Left ventricle myocardium inferior (tissue), 1 donor: ENCODE measurements around the gene NINL. TPM values are rescaled to one million over a fixed set of nuclear protein-coding genes. Genes with fewer than 3 reads are reported as not detected.

ENCODE experiments used
- DNase-seq: peaks from one replicate; pipeline ENCODE4 v3.0.0-alpha.2; 2020
- H3K27ac ChIP-seq: fragments of 200-600 bp; replicated peaks from 2 replicates; pipeline ENCODE4 v1.8.0; 2021
- H3K27me3 ChIP-seq: fragments of 200-600 bp; 2 replicates; pipeline ENCODE4 v1.8.0; 2021; ENCODE audit warnings: low read depth
- H3K36me3 ChIP-seq: fragments of 200-600 bp; 2 replicates; pipeline ENCODE4 v1.8.0; 2021
- H3K4me1 ChIP-seq: fragments of 200-600 bp; 2 replicates; pipeline ENCODE4 v1.8.0; 2021
- H3K4me3 ChIP-seq: fragments of 200-600 bp; 2 replicates; pipeline ENCODE4 v1.8.0; 2021; ENCODE audit warnings: mild to moderate bottlenecking, moderate library complexity
- H3K9me3 ChIP-seq: fragments of 200-600 bp; replicated peaks from 2 replicates; pipeline ENCODE4 v1.8.0; 2021
- intact Hi-C: fragments of 100-400 bp; cut with micrococcal nuclease; formaldehyde crosslinking; loops from one replicate; pipeline ENCODE4 v1.11.0; 2022
- total RNA-seq: library from RNA; stranded (reverse); fragmentation: NEBNext Ultra II Directional; extraction: Animal tissue kit (Norgen Biotek cat#: 25700); gene quantifications from one replicate; pipeline ENCODE4 v1.2.1, GENCODE V29; 2021
- TF ChIP-seq, protein P1 (sequence below): fragments of 200-600 bp; IDR thresholded peaks from 2 replicates; pipeline ENCODE4 v1.8.0; 2021; ENCODE audit warnings: antibody characterized with exemption, mild to moderate bottlenecking, borderline replicate concordance
- donor health status: DM: no; HTN: yes; CAD: no; lungs with severe emphysema.

The NINL gene
- total RNA-seq, 1 donor from 2014 or later, result 1.8 TPM

- no peak overlapping the region for H3K27ac ChIP-seq
- H3K9me3 ChIP-seq, result no peaks in the 10 kb centered on the region
- no peak overlapping the region for H3K4me3 ChIP-seq
- no peaks in the 10 kb centered on the region for H3K4me1 ChIP-seq
- no peaks in the 10 kb centered on the region for H3K36me3 ChIP-seq
- no peak for DNase-seq
- TF ChIP-seq, protein P1, sequence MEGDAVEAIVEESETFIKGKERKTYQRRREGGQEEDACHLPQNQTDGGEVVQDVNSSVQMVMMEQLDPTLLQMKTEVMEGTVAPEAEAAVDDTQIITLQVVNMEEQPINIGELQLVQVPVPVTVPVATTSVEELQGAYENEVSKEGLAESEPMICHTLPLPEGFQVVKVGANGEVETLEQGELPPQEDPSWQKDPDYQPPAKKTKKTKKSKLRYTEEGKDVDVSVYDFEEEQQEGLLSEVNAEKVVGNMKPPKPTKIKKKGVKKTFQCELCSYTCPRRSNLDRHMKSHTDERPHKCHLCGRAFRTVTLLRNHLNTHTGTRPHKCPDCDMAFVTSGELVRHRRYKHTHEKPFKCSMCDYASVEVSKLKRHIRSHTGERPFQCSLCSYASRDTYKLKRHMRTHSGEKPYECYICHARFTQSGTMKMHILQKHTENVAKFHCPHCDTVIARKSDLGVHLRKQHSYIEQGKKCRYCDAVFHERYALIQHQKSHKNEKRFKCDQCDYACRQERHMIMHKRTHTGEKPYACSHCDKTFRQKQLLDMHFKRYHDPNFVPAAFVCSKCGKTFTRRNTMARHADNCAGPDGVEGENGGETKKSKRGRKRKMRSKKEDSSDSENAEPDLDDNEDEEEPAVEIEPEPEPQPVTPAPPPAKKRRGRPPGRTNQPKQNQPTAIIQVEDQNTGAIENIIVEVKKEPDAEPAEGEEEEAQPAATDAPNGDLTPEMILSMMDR, result no peak
- intact Hi-C loops, result no loop called here
- H3K27me3 ChIP-seq, result no peaks in the 10 kb centered on the region
Observed at GRCh38 chr20:25573288-25574251, 11.8 kb downstream of the NINL start.

DNA sequence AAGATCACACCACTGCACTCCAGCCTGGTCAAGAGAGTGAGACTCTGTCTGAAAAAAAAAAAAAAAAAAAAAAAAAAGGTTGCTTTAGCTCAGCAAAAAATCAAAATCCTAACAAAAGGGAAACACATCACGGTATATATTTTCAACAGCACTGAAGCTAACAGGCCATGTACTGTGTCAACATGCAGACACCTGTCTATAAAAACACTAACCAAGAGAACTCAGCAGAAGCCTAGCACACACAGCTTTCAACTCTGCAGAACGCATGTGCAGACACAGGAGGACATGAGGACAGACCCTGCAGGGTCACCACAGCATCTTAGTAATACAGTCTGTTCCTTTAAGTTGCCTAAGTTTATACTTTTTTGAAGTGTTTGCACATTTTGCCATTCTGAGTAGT, 13.5 kb downstream of the NINL start:
- Histone ChIP-seq H3K4me3 (no peak overlapping the region), H3K27ac (no peak overlapping the region), H3K4me1 (no peaks in the 10 kb centered on the region), H3K36me3 (no peaks in the 10 kb centered on the region), H3K9me3 (no peaks in the 10 kb centered on the region), H3K27me3 (no peaks in the 10 kb centered on the region)
- TF ChIP-seq, protein P1, result no peak
- intact Hi-C loops, result no loop called here
- no peak for DNase-seq

- Histone ChIP-seq H3K36me3 (no peaks in the 10 kb centered on the region), H3K4me1 (no peaks in the 10 kb centered on the region), H3K27ac (no peak overlapping the region), H3K4me3 (no peak overlapping the region), H3K27me3 (no peaks in the 10 kb centered on the region), H3K9me3 (no peaks in the 10 kb centered on the region)
- no peak for DNase-seq
- intact Hi-C loops, result no loop called here
- TF ChIP-seq, protein P1, result no peak
Observed at GRCh38 chr20:25571240-25571639, 14.1 kb downstream of the NINL start.

DNA sequence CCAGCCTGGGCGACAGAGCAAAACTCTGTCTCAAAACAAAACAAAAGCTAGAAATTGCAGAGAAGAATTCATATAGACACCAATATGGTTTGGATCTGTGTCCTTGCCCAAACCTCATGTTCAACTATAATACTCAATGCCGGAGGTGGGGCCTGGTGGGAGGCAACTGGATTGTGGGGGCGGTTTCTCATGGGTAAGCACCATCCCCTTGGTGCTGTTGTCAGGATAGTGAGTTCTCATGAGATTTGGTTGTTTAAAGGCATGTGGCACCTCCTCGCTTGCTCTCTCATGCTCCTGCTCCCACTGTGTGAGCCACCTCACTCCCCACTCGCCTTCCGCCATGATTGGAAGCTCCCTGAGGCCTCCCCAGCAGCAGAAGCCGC, 15.2 kb downstream of the NINL start:
- H3K36me3 ChIP-seq, result no peaks in the 10 kb centered on the region
- no peak for DNase-seq
- H3K27me3 ChIP-seq, result no peaks in the 10 kb centered on the region
- intact Hi-C loops, result no loop called here
- no peaks in the 10 kb centered on the region for H3K9me3 ChIP-seq
- no peak overlapping the region for H3K27ac ChIP-seq
- no peaks in the 10 kb centered on the region for H3K4me1 ChIP-seq
- TF ChIP-seq, protein P1, result no peak
- H3K4me3 ChIP-seq, result no peak overlapping the region

DNA sequence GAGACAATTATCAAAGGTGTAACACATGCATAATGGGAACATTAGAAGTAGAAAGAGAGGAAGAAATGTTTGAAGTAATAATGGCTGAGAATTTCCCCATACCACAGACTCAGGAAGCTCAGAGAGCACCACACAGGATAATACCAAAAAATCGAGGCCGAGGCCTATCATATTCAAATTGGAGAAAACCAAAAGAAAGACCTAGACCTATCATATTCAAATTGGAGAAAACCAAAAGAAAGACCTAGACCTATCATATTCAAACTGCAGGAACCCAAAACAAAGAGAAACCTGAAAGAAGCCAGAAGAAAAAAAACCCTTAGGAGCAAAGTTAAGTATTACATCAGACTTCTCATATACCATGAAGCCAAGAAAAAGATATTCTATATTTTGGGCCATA, 18.0 kb downstream of the NINL start:
- Histone ChIP-seq H3K4me1 (no peaks in the 10 kb centered on the region), H3K27ac (no peak overlapping the region), H3K9me3 (peaks cover 8% of the 10 kb centered on the region), H3K36me3 (no peaks in the 10 kb centered on the region), H3K27me3 (no peaks in the 10 kb centered on the region), H3K4me3 (no peak overlapping the region)
- TF ChIP-seq, protein P1, result no peak
- intact Hi-C loops, result no loop called here
- no peak for DNase-seq
